GM21390 (cell line): ENCODE data around the gene ADAMTS6.

ENCODE experiments used
- ATAC-seq: cut with Tn5 transposase; IDR thresholded peaks from one replicate; pipeline ENCODE4 v1.9.1; 2021; ENCODE audit not compliant: unreplicated experiment

The ADAMTS6 gene

GRCh38 chr5:65111961-65112658, 369.6 kb downstream of the ADAMTS6 start:
- no peak for ATAC-seq

DNA sequence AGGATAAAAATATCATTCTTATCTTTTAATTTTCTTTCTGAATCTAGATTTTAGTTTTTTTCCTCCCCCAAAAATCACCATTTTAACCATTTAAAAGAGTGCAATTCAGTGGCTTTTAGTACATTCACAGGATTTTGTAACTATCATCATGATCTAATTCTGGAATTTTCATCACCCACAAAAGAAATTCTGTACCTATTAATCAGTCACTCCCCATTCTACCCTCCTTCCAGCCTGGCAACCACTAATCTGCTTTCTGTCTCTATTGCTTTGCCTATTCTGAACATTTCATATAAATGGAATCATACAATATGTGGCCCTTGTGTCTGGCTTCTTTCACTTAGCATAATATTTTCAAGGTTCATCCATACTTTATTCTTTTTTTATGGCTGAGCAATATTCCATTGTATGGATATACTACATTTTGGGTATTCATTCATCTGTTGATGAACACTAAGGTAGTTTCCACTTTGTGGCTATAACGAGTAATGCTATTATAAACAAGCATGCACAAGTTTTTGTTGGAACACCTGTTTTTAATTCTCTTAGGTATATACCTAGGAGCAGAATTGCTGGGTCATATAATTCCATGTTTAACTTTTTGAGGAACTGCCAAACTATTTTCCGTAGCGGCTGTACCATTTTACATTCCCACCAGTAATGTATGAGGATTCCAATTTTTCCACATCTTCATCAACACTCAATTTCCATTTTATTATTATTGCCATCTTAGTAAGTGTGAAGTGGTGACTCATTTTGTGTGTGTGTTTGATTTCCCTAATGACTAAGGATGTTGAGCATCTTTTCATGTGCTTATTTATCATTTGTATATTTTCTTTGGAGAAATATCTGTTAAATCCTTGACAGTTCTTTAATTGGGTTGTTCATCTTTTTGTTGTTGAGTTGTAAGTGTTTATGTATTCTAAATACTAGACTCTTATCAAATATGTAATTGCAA, 372.7 kb downstream of the ADAMTS6 start:
- no peak for ATAC-seq

GRCh38 chr5:65105301-65105700, 376.4 kb downstream of the ADAMTS6 start:
- peak; percentile 31 for ATAC-seq

GRCh38 chr5:65104831-65105230, 376.9 kb downstream of the ADAMTS6 start:
- no peak for ATAC-seq

DNA sequence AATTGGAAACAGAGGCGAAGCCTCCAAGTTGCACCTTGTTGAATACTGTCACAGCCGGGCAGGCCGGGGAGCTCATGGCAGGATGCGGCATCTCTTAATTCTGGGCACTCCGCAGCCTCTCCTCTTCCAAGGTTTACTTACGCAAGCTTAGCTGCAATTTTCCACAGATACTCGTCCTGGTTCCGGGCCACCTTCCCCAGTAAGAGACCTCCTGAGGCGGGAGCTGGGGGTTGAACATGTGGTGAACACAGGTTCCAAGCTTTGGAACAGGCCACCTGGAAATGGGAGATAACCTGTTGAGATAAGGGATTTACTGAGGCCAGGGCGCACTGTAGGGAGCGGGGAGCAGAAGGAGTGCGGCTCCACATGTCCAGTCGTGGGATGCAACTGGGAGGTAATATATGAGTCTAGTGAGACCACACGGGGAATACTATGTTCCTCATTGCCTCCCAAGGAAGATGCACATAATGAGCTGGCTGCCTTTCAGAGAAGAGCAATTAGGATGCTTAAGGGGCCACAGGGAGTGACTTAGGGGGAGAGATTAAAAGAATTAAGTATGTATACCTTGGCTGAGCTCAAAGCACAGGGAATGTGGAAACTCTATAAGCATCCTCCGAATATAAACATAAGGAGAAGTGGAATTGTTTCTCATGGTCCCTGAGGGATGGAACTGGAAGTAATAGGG, 377.8 kb downstream of the ADAMTS6 start:
- ATAC-seq: no peak

- peak; percentile 73 for ATAC-seq
Observed at GRCh38 chr5:65102976-65103711, 378.6 kb downstream of the ADAMTS6 start.

- peak; percentile 3 for ATAC-seq
Observed at GRCh38 chr5:65102371-65102975, 379.2 kb downstream of the ADAMTS6 start.

GRCh38 chr5:65101632-65102100, 380.1 kb downstream of the ADAMTS6 start:
- ATAC-seq: no peak

DNA sequence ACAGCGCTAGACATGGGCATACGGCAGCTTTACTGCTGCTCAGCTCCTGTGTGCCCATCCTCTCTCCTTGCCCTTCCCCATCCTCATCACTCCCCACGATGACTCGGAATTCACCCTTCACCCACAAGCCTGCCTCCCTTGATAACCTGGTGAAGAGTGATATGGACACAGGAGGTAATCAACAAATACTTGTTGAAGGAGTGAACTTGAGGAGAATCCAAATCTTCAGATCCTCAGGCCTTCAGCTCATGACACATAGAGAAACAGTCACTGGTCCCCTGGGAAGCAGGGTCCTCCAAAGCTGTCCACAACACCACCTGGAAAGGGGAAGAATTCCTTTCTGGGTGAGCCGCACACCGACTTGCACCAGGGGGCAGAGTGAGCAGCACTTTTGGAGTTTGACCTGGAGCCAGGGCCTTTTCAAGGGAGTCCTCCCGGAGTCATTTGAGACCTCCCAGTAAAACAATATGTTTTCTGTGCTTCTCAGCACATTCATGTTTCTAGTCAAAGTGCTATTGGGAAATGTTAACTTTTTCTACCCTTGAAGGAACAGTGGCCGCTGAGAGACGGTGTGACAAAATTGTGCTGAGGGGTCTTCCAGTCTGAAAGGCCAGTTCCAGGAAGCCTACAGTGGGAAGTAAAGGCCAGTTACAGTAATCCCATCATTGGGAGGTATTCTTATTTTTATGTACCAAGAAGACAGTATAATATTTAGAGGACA, 380.6 kb downstream of the ADAMTS6 start:
- no peak for ATAC-seq
